H1 (cell line): ENCODE measurements around the gene LYPD6B. TPM values are rescaled to one million over a fixed set of nuclear protein-coding genes. Genes with fewer than 3 reads are reported as not detected.

Source experiments
- CTCF ChIA-PET: fragments of 300-600 bp; sonication (Branson Sonifier 250); formaldehyde crosslinking; loops from one replicate; lab custom pipeline; 2021; ENCODE audit not compliant: partially characterized antibody; lab: Charles Lee
- POLR2A ChIA-PET: fragments of 300-600 bp; sonication (Branson Sonifier 250); formaldehyde crosslinking; loops from one replicate; lab custom pipeline; 2021; ENCODE audit warnings: inconsistent platforms; ENCODE audit not compliant: partially characterized antibody; lab: Charles Lee
- DNase-seq, 2 experiments: peaks; one replicate each; pipeline versions ENCODE4 v3.0.0 to v3.0.0-alpha.2; 2010 to 2022; ENCODE audit warnings: low spot score in 2 of 2, low read depth in 1 of 2, mixed read lengths in 1 of 2
- FAIRE-seq: peaks from 2 replicates; lab custom pipeline; 2011; peaks lifted over from hg19 to GRCh38; lab: Jason Lieb, UNC
- H2AFZ ChIP-seq: 2 replicates; pipeline ENCODE4 v1.8.1; 2012; ENCODE audit warnings: low read length, inconsistent platforms
- H2AK5ac ChIP-seq: 2 replicates; pipeline ENCODE4 v1.6.1; 2013; ENCODE audit warnings: low read depth, low read length
- H2BK120ac ChIP-seq: replicated peaks from 2 replicates; pipeline ENCODE3; 2013; ENCODE audit warnings: low read depth, low read length, inconsistent platforms
- H2BK12ac ChIP-seq: 2 replicates; pipeline ENCODE4 v1.6.1; 2013; ENCODE audit warnings: low read depth, low read length
- H2BK15ac ChIP-seq: 2 replicates; pipeline ENCODE4 v1.6.1; 2013; ENCODE audit warnings: low read length
- H2BK20ac ChIP-seq: 2 replicates; pipeline ENCODE4 v1.6.1; 2013; ENCODE audit warnings: low read length
- H2BK5ac ChIP-seq: 2 replicates; pipeline ENCODE4 v1.6.1; 2013; ENCODE audit warnings: low read depth, low read length
- H3K14ac ChIP-seq: 2 replicates; pipeline ENCODE4 v1.6.1; 2013; ENCODE audit warnings: inconsistent platforms; ENCODE audit not compliant: insufficient read length
- H3K18ac ChIP-seq: 2 replicates; pipeline ENCODE4 v1.6.1; 2013; ENCODE audit warnings: low read length; ENCODE audit errors: extremely low read depth
- H3K23ac ChIP-seq: 2 replicates; pipeline ENCODE4 v1.6.1; 2013; ENCODE audit warnings: inconsistent platforms; ENCODE audit not compliant: insufficient read length
- H3K23me2 ChIP-seq: 2 replicates; pipeline ENCODE4 v1.6.1; 2013; ENCODE audit warnings: low read depth, low read length
- H3K27ac ChIP-seq: 2 replicates; pipeline ENCODE4 v1.6.1; 2011; ENCODE audit warnings: low read depth, low read length, inconsistent platforms
- H3K27me3 ChIP-seq, 4 experiments: replicated peaks in 1 of 4; 1 replicate in 1 of 4; 2 replicates in 3 of 4; pipeline versions ENCODE4 v1.6.1 to v1.8.1; 2011 to 2013; ENCODE audit warnings: low read length in 3 of 4, mild to moderate bottlenecking in 3 of 4, inconsistent platforms in 2 of 4, mixed read lengths in 2 of 4, moderate library complexity in 1 of 4; ENCODE audit not compliant: control insufficient read depth in 3 of 4, insufficient read depth in 3 of 4; ENCODE audit errors: extremely low read depth in 1 of 4
- H3K36me3 ChIP-seq, 4 experiments: 2 replicates each; pipeline versions ENCODE4 v1.6.1 to v1.8.1; 2011 to 2013; ENCODE audit warnings: mild to moderate bottlenecking in 4 of 4, low read length in 3 of 4, moderate library complexity in 2 of 4, control low read depth in 1 of 4, inconsistent platforms in 1 of 4; ENCODE audit not compliant: insufficient read depth in 4 of 4, control insufficient read depth in 2 of 4
- H3K4ac ChIP-seq: replicated peaks from 2 replicates; pipeline ENCODE3; 2013; ENCODE audit warnings: low read length, low read depth, mixed read lengths, inconsistent platforms; ENCODE audit not compliant: insufficient read length
- H3K4me1 ChIP-seq, 4 experiments: replicated peaks in 1 of 4; 1 replicate in 1 of 4; 2 replicates in 3 of 4; pipeline versions ENCODE4 v1.6.1 to v1.8.1; 2011 to 2013; ENCODE audit warnings: low read length in 3 of 4, inconsistent platforms in 2 of 4, mixed read lengths in 1 of 4; ENCODE audit not compliant: insufficient read depth in 4 of 4, control insufficient read depth in 3 of 4
- H3K4me2 ChIP-seq, 2 experiments: 2 replicates each; pipeline versions ENCODE4 v1.6.1 to v1.8.1; 2011 to 2013; ENCODE audit warnings: low read depth in 2 of 2, low read length in 2 of 2, control low read depth in 1 of 2, inconsistent platforms in 1 of 2, mild to moderate bottlenecking in 1 of 2; ENCODE audit not compliant: insufficient read depth in 1 of 2
- H3K4me3 ChIP-seq, 4 experiments: fragments of 200-600, 300-600 bp in 1 of 4; sonication (generic), shearing (Covaris generic), sonication (Bioruptor Twin) in 1 of 4; 2 replicates each; pipeline versions ENCODE4 v1.5.1 to v1.8.1; 2011 to 2016; ENCODE audit warnings: low read length in 4 of 4, low read depth in 3 of 4, control low read depth in 2 of 4, inconsistent platforms in 2 of 4, mild to moderate bottlenecking in 2 of 4, mixed read lengths in 1 of 4, moderate library complexity in 1 of 4; ENCODE audit not compliant: insufficient read depth in 2 of 4; ENCODE audit errors: extremely low read depth in 1 of 4
- H3K56ac ChIP-seq: replicated peaks from 2 replicates; pipeline ENCODE3; 2013; ENCODE audit warnings: low read depth, mild to moderate bottlenecking, mixed read lengths, low read length, inconsistent platforms; ENCODE audit not compliant: insufficient read length
- H3K79me1 ChIP-seq: 2 replicates; pipeline ENCODE4 v1.6.1; 2013; ENCODE audit warnings: low read depth, low read length, control low read depth
- H3K79me2 ChIP-seq, 2 experiments: 2 replicates each; pipeline versions ENCODE4 v1.6.1 to v1.8.1; 2012 to 2013; ENCODE audit warnings: low read length in 2 of 2, mild to moderate bottlenecking in 2 of 2, inconsistent platforms in 1 of 2; ENCODE audit not compliant: insufficient read depth in 2 of 2, control insufficient read depth in 1 of 2
- H3K9ac ChIP-seq, 4 experiments: replicated peaks in 1 of 4; 1 replicate in 1 of 4; 2 replicates in 3 of 4; pipeline versions ENCODE4 v1.6.1 to v1.8.1; 2011 to 2013; ENCODE audit warnings: low read depth in 3 of 4, low read length in 3 of 4, control low read depth in 2 of 4, mild to moderate bottlenecking in 2 of 4, moderate library complexity in 2 of 4, inconsistent platforms in 1 of 4; ENCODE audit errors: extremely low read depth in 1 of 4
- H3K9me3 ChIP-seq, 2 experiments: 2 replicates each; pipeline versions ENCODE4 v1.6.1 to v1.8.1; 2012 to 2013; ENCODE audit warnings: mild to moderate bottlenecking in 2 of 2, moderate library complexity in 2 of 2, control low read depth in 1 of 2, inconsistent platforms in 1 of 2, low read depth in 1 of 2, low read length in 1 of 2, mixed read lengths in 1 of 2; ENCODE audit not compliant: insufficient read depth in 2 of 2
- H4K20me1 ChIP-seq, 2 experiments: replicated peaks in 1 of 2; 2 replicates each; pipeline versions ENCODE3 to v1.8.1; 2011 to 2013; ENCODE audit warnings: inconsistent platforms in 2 of 2, low read length in 2 of 2, mild to moderate bottlenecking in 1 of 2; ENCODE audit not compliant: insufficient read depth in 2 of 2, control insufficient read depth in 1 of 2
- H4K5ac ChIP-seq: 2 replicates; pipeline ENCODE4 v1.6.1; 2013; ENCODE audit warnings: low read length, low read depth, mixed read lengths, inconsistent platforms; ENCODE audit not compliant: insufficient read length
- H4K8ac ChIP-seq: 2 replicates; pipeline ENCODE4 v1.8.0; 2013; ENCODE audit warnings: mild to moderate bottlenecking, moderate library complexity, low read length, inconsistent platforms; ENCODE audit not compliant: insufficient read depth; ENCODE audit errors: extremely low read depth
- H4K91ac ChIP-seq: replicated peaks from 2 replicates; pipeline ENCODE3; 2013; ENCODE audit warnings: low read length, mixed read lengths, inconsistent platforms; ENCODE audit not compliant: insufficient read length
- RBBP5 ChIP-seq: IDR thresholded peaks from 2 replicates; pipeline ENCODE4 v1.7.1; 2012; ENCODE audit warnings: low read depth, mild to moderate bottlenecking, inconsistent platforms, low read length, moderate library complexity, borderline replicate concordance
- WGBS, 2 experiments: shearing (Covaris generic) in 1 of 2; methylation state at CpG; one replicate each; pipeline versions ENCODE4 v1.1.6 to v1.1.7; 2013 to 2015; ENCODE audit warnings: low lambda C conversion rate in 2 of 2, mixed read lengths in 2 of 2, inconsistent platforms in 1 of 2, low coverage in 1 of 2, missing lambda C conversion rate in 1 of 2; ENCODE audit not compliant: insufficient replicate concordance in 2 of 2, insufficient coverage in 1 of 2, insufficient read length in 1 of 2; ENCODE audit errors: extremely low coverage in 1 of 2, missing lambda C conversion rate in 1 of 2; 5-methylcytosine and 5-hydroxymethylcytosine counted together
- polyA plus RNA-seq, 7 experiments: library from polyadenylated mRNA; depleted of rRNA in 3 of 7; stranded (reverse) in 5 of 7; unstranded in 2 of 7; fragments of >200 nt in 5 of 7; fragments of 200-250 nt in 2 of 7; gene quantifications; 1 replicate in 5 of 7; 2 replicates in 1 of 7; 4 replicates in 1 of 7; pipeline versions ENCODE4 v1.2.1 to v1.2.3, GENCODE V29; 2011 to 2013; ENCODE audit warnings: missing spikeins in 2 of 7, mixed read lengths in 2 of 7
- total RNA-seq: library from RNA; stranded (reverse); fragmentation: NEBNext Ultra II Directional; extraction: Animal tissue kit (Norgen Biotek cat#: 25700); gene quantifications from 2 replicates; pipeline ENCODE4 v1.2.1, GENCODE V29; 2021

The LYPD6B gene
- total and polyA plus RNA-seq, 2 of the 8 experiments (the other 6 are each of a cell fraction or from before 2014, with no cell fraction given), result 2.2 to 3.5 TPM

DNA sequence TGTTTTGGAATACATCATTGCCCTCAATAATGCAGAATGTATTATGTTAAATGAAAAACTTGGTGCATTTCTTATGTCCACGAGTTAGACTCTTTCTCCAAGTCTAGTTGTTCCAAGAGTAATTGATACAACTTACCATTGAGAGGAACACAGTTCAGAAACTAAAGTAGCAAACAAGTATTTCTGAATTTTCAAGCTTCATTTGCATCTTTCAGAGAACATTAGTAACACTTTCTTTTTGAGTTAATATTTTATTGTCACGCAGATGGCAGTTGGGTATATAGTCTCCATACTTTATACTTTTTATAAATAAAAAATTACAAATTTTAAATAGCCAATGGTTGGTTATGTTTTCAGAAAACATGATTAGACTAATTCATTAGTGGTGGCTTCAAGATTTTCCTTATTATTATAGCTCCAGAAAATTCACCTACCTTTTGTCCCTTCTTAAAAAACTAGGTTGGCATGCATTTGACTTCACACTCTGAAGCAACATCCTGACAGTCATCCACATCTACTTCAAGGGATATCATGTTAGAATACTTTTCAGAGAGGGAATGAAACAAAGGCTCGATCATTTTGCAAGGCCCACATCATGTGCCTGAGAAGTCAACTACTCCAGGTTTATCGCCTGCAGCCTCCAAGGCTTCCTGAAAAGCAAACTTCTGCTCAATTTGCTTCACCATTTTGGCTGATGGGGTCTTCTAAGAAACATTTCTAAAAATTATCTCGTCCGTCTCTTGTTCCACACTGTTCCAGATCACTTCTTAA, 29.9 kb downstream of the LYPD6B start:
- H3K4me2 ChIP-seq, result no peak overlapping the region
- H3K9me3 ChIP-seq, result no peaks in the 10 kb centered on the region
- H3K79me1 ChIP-seq, result no peaks in the 10 kb centered on the region
- no peak overlapping the region for H3K4ac ChIP-seq
- H3K4me1 ChIP-seq, result no peaks in the 10 kb centered on the region; a peak in 1 of 7 replicates
- no peaks in the 10 kb centered on the region for H4K20me1 ChIP-seq
- H2BK12ac ChIP-seq, result no peak overlapping the region
- H3K18ac ChIP-seq, result no peak overlapping the region
- no peaks in the 10 kb centered on the region for H3K79me2 ChIP-seq
- no peak overlapping the region for H3K23ac ChIP-seq
- no peak overlapping the region for H2BK5ac ChIP-seq
- DNase-seq (no peak), FAIRE-seq (no peak)
- H3K14ac ChIP-seq, result no peak overlapping the region
- CTCF ChIA-PET, result no interaction called here
- H3K56ac ChIP-seq, result no peak overlapping the region
- H4K8ac ChIP-seq, result no peak overlapping the region
- no peak overlapping the region for H2BK15ac ChIP-seq
- no peak overlapping the region for H2BK120ac ChIP-seq
- no peak overlapping the region for H2AK5ac ChIP-seq
- no peak overlapping the region for H4K91ac ChIP-seq
- no peaks in the 10 kb centered on the region for H3K23me2 ChIP-seq
- no peak overlapping the region for H3K4me3 ChIP-seq
- no peak overlapping the region for H2BK20ac ChIP-seq
- no peak overlapping the region for H3K27ac ChIP-seq
- no peaks in the 10 kb centered on the region for H3K27me3 ChIP-seq
- POLR2A ChIA-PET, result no interaction called here
- no peaks in the 10 kb centered on the region for H3K36me3 ChIP-seq
- no peak overlapping the region for H4K5ac ChIP-seq
- WGBS, 2 experiments, result 89% methylated on average over 6 of the region's 6 CpGs; no CpG with 5 or more reads in 1 of the 2 experiments
- H3K9ac ChIP-seq, result no peak overlapping the region
- peak overlapping the region; percentile 78; the same call in 1 of the 2 replicates for H2AFZ ChIP-seq
- TF ChIP-seq RBBP5, result no peak
